Measurements from ENCODE around the gene NR2F1-AS1.

- TF ChIP-seq ATF2 (CRISPR knock-in tag; IDR thresholded peaks at IDR 0.05; ENCODE audit: borderline replicate concordance, low read depth), result no peak
- no peak for TF ChIP-seq CTCF (IDR thresholded peaks at IDR 0.05)
- no peak for TF ChIP-seq TEAD4 (CRISPR knock-in tag; IDR thresholded peaks at IDR 0.05)
- no peak for TF ChIP-seq NR2C2 (CRISPR knock-in tag; IDR thresholded peaks at IDR 0.05)
These were observed 173.6 kb downstream of the NR2F1-AS1 start for GRCh38 chr5:93407454-93407853.
